AG09309 (cell line): Measurements from ENCODE around the gene STARD3NL.

ENCODE experiments used
- DNase-seq: peaks from one replicate; pipeline ENCODE4 v3.0.0-alpha.2; 2010; ENCODE audit warnings: low read depth
- H3K4me3 ChIP-seq: 2 replicates; pipeline ENCODE4 v1.5.1; 2011; ENCODE audit warnings: mild to moderate bottlenecking, low read depth, low read length, moderate library complexity; ENCODE audit not compliant: control insufficient read depth
- TF ChIP-seq, protein P1 (sequence below): IDR thresholded peaks from 2 replicates; pipeline ENCODE4 v1.5.1; 2011; ENCODE audit warnings: mild to moderate bottlenecking, low read depth, low read length, inconsistent platforms; ENCODE audit not compliant: insufficient read depth, control insufficient read depth; ENCODE audit errors: missing control alignments

The STARD3NL gene

DNA sequence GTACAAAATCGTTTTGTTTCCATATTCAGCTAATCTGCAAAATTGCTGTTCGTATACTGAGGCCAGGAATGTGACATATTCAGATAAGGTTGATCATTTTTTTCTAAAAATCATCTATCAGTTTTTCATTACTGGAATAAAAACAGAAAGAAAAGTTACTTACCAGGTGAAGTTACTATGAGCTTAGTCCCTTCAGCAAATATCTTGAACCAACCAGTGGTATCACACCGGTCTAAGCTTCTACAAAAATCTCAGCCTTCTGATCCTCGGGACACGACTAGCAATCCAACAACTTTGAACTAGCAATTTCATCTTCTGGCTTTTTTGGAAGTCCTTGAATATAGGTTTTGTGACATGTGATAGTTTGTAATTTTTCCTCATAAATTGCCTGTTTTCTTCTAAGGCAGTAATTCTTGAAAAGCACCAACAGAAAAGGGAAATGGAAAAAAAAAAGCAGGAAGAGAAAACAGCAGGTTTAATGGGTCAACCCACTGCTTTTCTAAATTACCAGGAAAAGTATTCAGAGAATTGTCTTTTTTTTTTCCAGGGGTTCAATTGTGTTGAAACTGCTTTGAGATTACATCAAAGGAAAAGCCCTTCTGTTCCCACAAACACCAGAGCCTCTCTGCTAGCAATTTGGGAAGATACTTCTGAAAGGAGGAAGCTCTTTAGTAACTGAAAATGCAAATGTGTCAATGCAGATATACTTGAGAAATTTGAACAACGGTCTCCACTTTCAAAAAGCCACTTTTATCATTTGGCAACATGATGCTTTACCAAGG lies 98.2 kb downstream of the STARD3NL start:
- no peak overlapping the region for H3K4me3 ChIP-seq
- DNase-seq: no peak
- TF ChIP-seq, protein P1, sequence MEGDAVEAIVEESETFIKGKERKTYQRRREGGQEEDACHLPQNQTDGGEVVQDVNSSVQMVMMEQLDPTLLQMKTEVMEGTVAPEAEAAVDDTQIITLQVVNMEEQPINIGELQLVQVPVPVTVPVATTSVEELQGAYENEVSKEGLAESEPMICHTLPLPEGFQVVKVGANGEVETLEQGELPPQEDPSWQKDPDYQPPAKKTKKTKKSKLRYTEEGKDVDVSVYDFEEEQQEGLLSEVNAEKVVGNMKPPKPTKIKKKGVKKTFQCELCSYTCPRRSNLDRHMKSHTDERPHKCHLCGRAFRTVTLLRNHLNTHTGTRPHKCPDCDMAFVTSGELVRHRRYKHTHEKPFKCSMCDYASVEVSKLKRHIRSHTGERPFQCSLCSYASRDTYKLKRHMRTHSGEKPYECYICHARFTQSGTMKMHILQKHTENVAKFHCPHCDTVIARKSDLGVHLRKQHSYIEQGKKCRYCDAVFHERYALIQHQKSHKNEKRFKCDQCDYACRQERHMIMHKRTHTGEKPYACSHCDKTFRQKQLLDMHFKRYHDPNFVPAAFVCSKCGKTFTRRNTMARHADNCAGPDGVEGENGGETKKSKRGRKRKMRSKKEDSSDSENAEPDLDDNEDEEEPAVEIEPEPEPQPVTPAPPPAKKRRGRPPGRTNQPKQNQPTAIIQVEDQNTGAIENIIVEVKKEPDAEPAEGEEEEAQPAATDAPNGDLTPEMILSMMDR: no peak

DNA sequence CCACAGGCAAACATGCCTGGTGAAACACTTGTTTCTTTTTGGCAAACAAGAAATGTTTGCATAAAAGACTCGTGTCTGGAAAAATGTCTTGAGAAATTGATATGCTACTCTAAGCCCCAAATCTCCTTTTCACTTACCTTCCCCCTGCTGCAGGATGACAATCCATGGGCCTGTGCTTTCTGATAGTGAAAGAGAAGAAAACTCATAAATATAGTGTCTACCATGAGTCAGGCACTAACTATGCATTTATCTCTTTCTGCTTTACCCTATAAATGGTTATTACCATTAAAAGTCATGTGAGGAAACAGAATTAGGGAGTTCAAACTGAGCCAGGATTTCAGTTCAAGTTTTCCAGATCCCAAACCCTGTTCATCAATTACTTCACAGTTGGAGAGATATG lies 102.0 kb downstream of the STARD3NL start:
- TF ChIP-seq, protein P1: no peak
- no peak overlapping the region for H3K4me3 ChIP-seq
- DNase-seq: no peak
